DOHH2 (cell line): ENCODE data around the gene PTPRH.

Experiments used
- H3F3A ChIP-seq: fragments of 200-600 bp; sonication (generic), shearing (Covaris generic); 2 replicates; pipeline ENCODE4 v1.6.0; 2016; ENCODE audit warnings: antibody characterized with exemption, mild to moderate bottlenecking; ENCODE audit not compliant: control insufficient read depth, insufficient read depth
- H3K27ac ChIP-seq: fragments of 200-600 bp; sonication (generic); 2 replicates; pipeline ENCODE4 v1.5.1; 2014; ENCODE audit warnings: low read depth, mild to moderate bottlenecking, low read length, moderate library complexity
- H3K27me3 ChIP-seq: fragments of 200-600 bp; sonication (generic); 2 replicates; pipeline ENCODE4 v1.6.1; 2014; ENCODE audit warnings: mild to moderate bottlenecking, low read length, mixed read lengths; ENCODE audit not compliant: control insufficient read depth
- H3K36me3 ChIP-seq: fragments of 200-600 bp; sonication (generic); 2 replicates; pipeline ENCODE4 v1.6.1; 2014; ENCODE audit warnings: mild to moderate bottlenecking, low read length, moderate library complexity, mixed read lengths; ENCODE audit not compliant: control insufficient read depth
- H3K4me1 ChIP-seq: fragments of 200-600 bp; sonication (generic); 2 replicates; pipeline ENCODE4 v1.6.1; 2014; ENCODE audit warnings: mild to moderate bottlenecking, low read length, mixed read lengths; ENCODE audit not compliant: control insufficient read depth
- H3K4me2 ChIP-seq: fragments of 200-600 bp; sonication (generic); 2 replicates; pipeline ENCODE4 v1.6.0; 2014; ENCODE audit warnings: mild to moderate bottlenecking, low read length, moderate library complexity
- H3K4me3 ChIP-seq: fragments of 200-600 bp; sonication (generic); 2 replicates; pipeline ENCODE4 v1.5.1; 2014; ENCODE audit warnings: mild to moderate bottlenecking, low read length, mixed read lengths
- H3K79me2 ChIP-seq: fragments of 200-600 bp; sonication (generic); 2 replicates; pipeline ENCODE4 v1.6.1; 2014; ENCODE audit warnings: mild to moderate bottlenecking, low read length, mixed read lengths; ENCODE audit not compliant: control insufficient read depth
- H3K9me2 ChIP-seq: fragments of 200-600 bp; sonication (generic); replicated peaks from 2 replicates; pipeline ENCODE4 v1.6.1; 2014; ENCODE audit warnings: mild to moderate bottlenecking, low read length, mixed read lengths; ENCODE audit not compliant: control insufficient read depth
- H3K9me3 ChIP-seq: fragments of 200-600 bp; sonication (generic); 2 replicates; pipeline ENCODE4 v1.6.1; 2014; ENCODE audit warnings: antibody characterized with exemption, low read length, mixed read lengths; ENCODE audit not compliant: control insufficient read depth, insufficient read depth
- H4K20me1 ChIP-seq: fragments of 200-600 bp; sonication (generic); 2 replicates; pipeline ENCODE4 v1.6.0; 2014; ENCODE audit warnings: low read depth, mild to moderate bottlenecking, antibody characterized with exemption, low read length, moderate library complexity; ENCODE audit not compliant: control insufficient read depth, insufficient read depth
- EZH2phosphoT487 ChIP-seq: fragments of 200-600 bp; sonication (generic); IDR thresholded peaks from 2 replicates; pipeline ENCODE4 v1.6.1; 2017; ENCODE audit warnings: borderline replicate concordance, mild to moderate bottlenecking, antibody characterized with exemption, low read length, moderate library complexity, mixed read lengths
- TF ChIP-seq, protein P1 (sequence below): fragments of 200-600 bp; sonication (generic); IDR thresholded peaks from one replicate; pipeline ENCODE4 v1.5.1; 2014; ENCODE audit warnings: antibody characterized with exemption, mild to moderate bottlenecking, low read depth, low read length; ENCODE audit not compliant: poor library complexity, severe bottlenecking

Gene PTPRH

DNA sequence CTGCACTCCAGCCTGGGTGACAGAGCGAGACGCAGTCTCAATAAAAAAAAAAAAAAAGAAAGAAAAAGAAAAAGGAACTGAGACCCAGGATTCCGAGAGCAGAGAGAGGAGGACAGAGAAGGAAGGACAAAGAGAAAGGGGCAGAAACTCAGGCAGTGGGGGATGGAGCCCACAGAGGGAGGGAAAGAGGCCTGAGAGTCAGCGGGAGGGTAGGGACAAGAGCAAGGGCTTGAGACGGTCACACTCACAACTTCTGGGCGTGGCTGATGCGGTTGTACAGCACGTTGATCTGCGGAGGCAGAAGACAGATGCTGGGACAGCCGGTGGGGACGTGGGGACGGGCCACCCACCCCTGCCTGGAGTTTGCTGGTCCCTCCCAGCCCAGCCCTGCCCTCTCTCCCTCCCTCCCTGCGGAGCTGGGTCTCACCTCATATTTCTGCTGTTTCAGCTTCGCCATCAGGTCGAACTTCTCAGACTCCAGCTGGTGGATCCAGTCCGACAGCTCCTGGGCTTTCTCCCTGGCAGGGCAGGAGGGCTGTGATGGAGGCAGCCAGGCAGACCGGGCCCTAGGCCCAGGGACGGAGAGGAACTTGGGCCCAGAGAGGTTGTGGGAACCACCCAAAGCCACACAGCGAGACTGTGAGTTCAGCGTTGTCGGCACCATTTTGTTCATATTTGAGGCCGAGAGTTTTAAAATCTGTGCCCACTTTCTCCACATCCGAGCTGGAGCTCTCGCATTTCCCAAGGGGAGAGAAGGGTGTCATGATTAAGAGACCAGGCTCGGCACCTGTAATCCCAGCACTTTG lies 75.5 kb downstream of the PTPRH start:
- Histone ChIP-seq H3F3A (peaks cover 6% of the 10 kb centered on the region), H3K4me1 (peaks cover 26% of the 10 kb centered on the region), H3K27ac (peak overlapping the region; percentile 30; the same call in 1 of the 2 replicates), H3K9me2 (no peaks in the 10 kb centered on the region), H3K4me3 (peak overlapping the region; percentile 38), H3K27me3 (peaks cover 2% of the 10 kb centered on the region; the same call in 1 of the 2 replicates), H3K79me2 (no peaks in the 10 kb centered on the region), H3K9me3 (no peaks in the 10 kb centered on the region), H4K20me1 (no peaks in the 10 kb centered on the region), H3K4me2 (peak overlapping the region; percentile 69), H3K36me3 (no peaks in the 10 kb centered on the region)
- TF ChIP-seq, protein P1, sequence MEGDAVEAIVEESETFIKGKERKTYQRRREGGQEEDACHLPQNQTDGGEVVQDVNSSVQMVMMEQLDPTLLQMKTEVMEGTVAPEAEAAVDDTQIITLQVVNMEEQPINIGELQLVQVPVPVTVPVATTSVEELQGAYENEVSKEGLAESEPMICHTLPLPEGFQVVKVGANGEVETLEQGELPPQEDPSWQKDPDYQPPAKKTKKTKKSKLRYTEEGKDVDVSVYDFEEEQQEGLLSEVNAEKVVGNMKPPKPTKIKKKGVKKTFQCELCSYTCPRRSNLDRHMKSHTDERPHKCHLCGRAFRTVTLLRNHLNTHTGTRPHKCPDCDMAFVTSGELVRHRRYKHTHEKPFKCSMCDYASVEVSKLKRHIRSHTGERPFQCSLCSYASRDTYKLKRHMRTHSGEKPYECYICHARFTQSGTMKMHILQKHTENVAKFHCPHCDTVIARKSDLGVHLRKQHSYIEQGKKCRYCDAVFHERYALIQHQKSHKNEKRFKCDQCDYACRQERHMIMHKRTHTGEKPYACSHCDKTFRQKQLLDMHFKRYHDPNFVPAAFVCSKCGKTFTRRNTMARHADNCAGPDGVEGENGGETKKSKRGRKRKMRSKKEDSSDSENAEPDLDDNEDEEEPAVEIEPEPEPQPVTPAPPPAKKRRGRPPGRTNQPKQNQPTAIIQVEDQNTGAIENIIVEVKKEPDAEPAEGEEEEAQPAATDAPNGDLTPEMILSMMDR: no peak

DNA sequence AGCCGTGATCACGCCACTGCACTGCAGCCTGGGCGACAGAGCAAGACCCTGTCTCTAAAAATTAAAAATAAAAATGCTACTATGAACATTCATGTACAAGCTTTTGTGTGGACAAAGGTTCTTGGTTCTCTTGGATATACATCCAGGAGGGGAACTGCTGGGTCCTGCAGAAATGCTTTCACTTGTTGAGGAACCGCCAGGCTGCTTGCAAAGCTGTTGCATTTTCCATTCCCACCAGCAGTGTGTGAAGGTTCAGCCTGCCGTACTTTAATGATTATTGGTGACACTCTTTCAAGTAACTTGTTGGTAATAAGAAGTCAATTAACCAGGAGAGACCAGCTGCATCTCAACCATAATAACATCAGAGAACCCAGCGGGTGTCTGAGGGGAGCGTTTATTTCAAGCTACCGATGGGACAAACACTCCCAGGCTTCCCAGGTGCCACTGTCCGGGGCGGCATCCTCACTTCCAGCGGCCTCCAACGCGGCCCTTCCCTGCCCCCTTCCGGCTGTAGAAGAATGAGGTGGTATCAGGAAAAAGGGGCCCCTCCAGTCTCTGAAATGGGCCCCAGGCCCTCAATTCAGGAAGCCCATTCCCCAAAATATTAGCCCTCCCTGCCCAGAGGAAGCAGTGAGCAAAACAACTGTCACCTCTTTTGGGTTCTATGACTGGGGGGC lies 76.7 kb downstream of the PTPRH start:
- Histone ChIP-seq H3K9me2 (no peaks in the 10 kb centered on the region), H3K4me3 (no peak overlapping the region), H3K27me3 (peaks cover 2% of the 10 kb centered on the region; the same call in 1 of the 2 replicates), H3K4me2 (peak overlapping the region; percentile 69), H4K20me1 (no peaks in the 10 kb centered on the region), H3F3A (peaks cover 6% of the 10 kb centered on the region), H3K27ac (no peak overlapping the region), H3K36me3 (no peaks in the 10 kb centered on the region), H3K4me1 (peaks cover 26% of the 10 kb centered on the region), H3K9me3 (no peaks in the 10 kb centered on the region), H3K79me2 (no peaks in the 10 kb centered on the region)
- no peak for TF ChIP-seq EZH2phosphoT487
- TF ChIP-seq, protein P1: peak; percentile 71

DNA sequence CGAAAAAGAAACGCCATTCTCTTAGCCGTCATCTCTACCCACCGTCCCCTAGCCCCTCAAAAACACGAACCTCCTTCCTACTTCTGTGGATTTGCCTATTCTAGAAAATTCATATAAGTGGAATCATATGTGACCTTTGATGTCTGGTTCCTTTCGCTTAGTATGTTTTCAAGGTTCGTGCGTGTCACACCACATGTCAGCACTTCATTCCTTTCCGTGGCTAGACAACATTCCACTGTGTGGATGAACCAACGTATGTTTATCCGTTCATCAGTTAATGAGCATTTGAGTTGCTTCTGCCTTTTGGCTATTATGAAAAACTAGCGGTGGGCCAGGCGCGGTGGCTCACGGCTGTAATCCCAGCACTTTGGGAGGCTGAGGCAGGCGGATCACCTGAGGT lies 77.9 kb downstream of the PTPRH start:
- Histone ChIP-seq H3K27ac (no peak overlapping the region), H3K4me1 (peaks cover 26% of the 10 kb centered on the region), H3K4me2 (no peak overlapping the region), H3K79me2 (no peaks in the 10 kb centered on the region), H3K9me2 (no peaks in the 10 kb centered on the region), H3F3A (peaks cover 6% of the 10 kb centered on the region), H3K36me3 (no peaks in the 10 kb centered on the region), H3K9me3 (no peaks in the 10 kb centered on the region), H3K4me3 (no peak overlapping the region), H4K20me1 (no peaks in the 10 kb centered on the region), H3K27me3 (peaks cover 2% of the 10 kb centered on the region; the same call in 1 of the 2 replicates)
- TF ChIP-seq, protein P1: no peak
- TF ChIP-seq EZH2phosphoT487: no peak
